Measurements from ENCODE around the gene SAG. TPM values are rescaled to one million over a fixed set of nuclear protein-coding genes. Genes with fewer than 3 reads are reported as not detected.

The SAG gene
- total and polyA plus RNA-seq, 2 donors (not counting 3 experiments of a cell fraction or from before 2014, with no cell fraction given): not detected

GRCh38 chr2:233267516-233268245 lies 39.9 kb upstream of the SAG start:
- Histone ChIP-seq H3K27ac (ENCODE audit: insufficient read depth, low read depth, low read length) (no peak overlapping the region), H3K9me1 (replicated peaks; ENCODE audit: control insufficient read depth, extremely low read depth, insufficient read depth, low read length) (no peaks in the 10 kb centered on the region), H3K27me3 (ENCODE audit: control insufficient read depth in 2 of 2, insufficient read depth in 2 of 2, low read length in 2 of 2) (no peaks in the 10 kb centered on the region), H3K4me1 (ENCODE audit: control insufficient read depth, extremely low read depth, insufficient read depth, low read length) (peaks cover 8% of the 10 kb centered on the region), H3K4me3 (replicated peaks in 1 of 3; ENCODE audit: insufficient read depth in 1 of 3, low read depth in 1 of 3, low read length in 3 of 3) (no peak overlapping the region), H3K79me2 (ENCODE audit: control insufficient read depth, insufficient read depth, low read length) (peaks cover 3% of the 10 kb centered on the region), H3K36me3 (ENCODE audit: control insufficient read depth in 2 of 2, extremely low read depth in 1 of 2, insufficient read depth in 2 of 2, low read length in 2 of 2) (peaks cover 20 to 32% of the 10 kb centered on the region in 2 experiments), H3K9ac (replicated peaks; ENCODE audit: extremely low read depth, insufficient read depth, low read length) (no peak overlapping the region), H3K4me2 (ENCODE audit: insufficient read depth, low read length) (no peak overlapping the region), H3K9me3 (replicated peaks; ENCODE audit: control insufficient read depth, insufficient read depth, low read length) (no peaks in the 10 kb centered on the region), H4K20me1 (replicated peaks; ENCODE audit: control insufficient read depth, extremely low read depth, insufficient read depth, low read length) (no peaks in the 10 kb centered on the region), H2AFZ (ENCODE audit: low read depth, low read length) (no peak overlapping the region)
- intact Hi-C loops (cut with micrococcal nuclease) (no loop called here), dilution Hi-C loops (cut with MboI; ENCODE audit: extremely low pct_ligation_motif_present, low sequenced_read_pairs) (no loop called here)
- FAIRE-seq (no peak), DNase-seq (ENCODE audit: low read depth, low spot score) (no peak)
- CTCF ChIA-PET: interaction anchor here (1.9 kb wide), 1 partner anchor 16 kb away, joined by 5 read pairs; no protein-coding TSS in a partner anchor
- POLR2A ChIA-PET: no interaction called here
- BruUV-seq (replicated peaks): no TSS peak
- TF ChIP-seq JUN (IDR thresholded peaks at IDR 0.05; ENCODE audit: borderline replicate concordance, insufficient read depth, insufficient read length, low read depth) (no peak), POLR2A (IDR thresholded peaks at IDR 0.05; ENCODE audit: low read depth, low read length) (no peak), GATA2 (IDR thresholded peaks at IDR 0.05; ENCODE audit: insufficient read depth, insufficient read length, low read depth, low read length) (no peak)

- TF ChIP-seq POLR2AphosphoS5 (IDR thresholded peaks at IDR 0.05; ENCODE audit: insufficient read depth, low read depth, low read length): no peak
- no peak for TF ChIP-seq MAX (IDR thresholded peaks at IDR 0.05; ENCODE audit: insufficient read depth, insufficient read length)
- TF ChIP-seq GATA2 (IDR thresholded peaks at IDR 0.05; ENCODE audit: insufficient read depth, insufficient read length, low read depth, low read length): no peak
- no peak for TF ChIP-seq POLR2A (IDR thresholded peaks at IDR 0.05; ENCODE audit: low read depth, low read length)
- TF ChIP-seq MYC (IDR thresholded peaks at IDR 0.05; ENCODE audit: low read depth, low read length): no peak
- no peak for TF ChIP-seq EZH2 (IDR thresholded peaks at IDR 0.05; ENCODE audit: borderline replicate concordance, low read depth, low read length, severe bottlenecking)
- no peak for TF ChIP-seq FOS (IDR thresholded peaks at IDR 0.05; ENCODE audit: borderline replicate concordance, insufficient read depth, low read length)
- TF ChIP-seq JUN (IDR thresholded peaks at IDR 0.05; ENCODE audit: borderline replicate concordance, insufficient read depth, insufficient read length, low read depth): no peak
- TF ChIP-seq CTCF (IDR thresholded peaks at IDR 0.05; ENCODE audit: extremely low read depth in 1 of 2, insufficient read depth in 1 of 2, low read depth in 1 of 2, low read length in 2 of 2): no peak
- Histone ChIP-seq H3K9ac (replicated peaks; ENCODE audit: extremely low read depth, insufficient read depth, low read length) (no peak overlapping the region), H4K20me1 (replicated peaks; ENCODE audit: control insufficient read depth, extremely low read depth, insufficient read depth, low read length) (no peaks in the 10 kb centered on the region), H3K36me3 (ENCODE audit: control insufficient read depth in 2 of 2, extremely low read depth in 1 of 2, insufficient read depth in 2 of 2, low read length in 2 of 2) (peaks cover 30 to 33% of the 10 kb centered on the region in 2 experiments), H3K27ac (ENCODE audit: insufficient read depth, low read depth, low read length) (peak overlapping the region; percentile 22), H3K9me1 (replicated peaks; ENCODE audit: control insufficient read depth, extremely low read depth, insufficient read depth, low read length) (no peaks in the 10 kb centered on the region), H3K27me3 (ENCODE audit: control insufficient read depth in 2 of 2, insufficient read depth in 2 of 2, low read length in 2 of 2) (no peaks in the 10 kb centered on the region), H3K79me2 (ENCODE audit: control insufficient read depth, insufficient read depth, low read length) (peaks cover 3% of the 10 kb centered on the region), H3K4me1 (ENCODE audit: control insufficient read depth, extremely low read depth, insufficient read depth, low read length) (peaks cover 8% of the 10 kb centered on the region), H3K4me2 (ENCODE audit: insufficient read depth, low read length) (peak overlapping the region; percentile 4), H3K4me3 (replicated peaks in 1 of 3; ENCODE audit: insufficient read depth in 1 of 3, low read depth in 1 of 3, low read length in 3 of 3) (no peak overlapping the region), H3K9me3 (replicated peaks; ENCODE audit: control insufficient read depth, insufficient read depth, low read length) (no peaks in the 10 kb centered on the region), H2AFZ (ENCODE audit: low read depth, low read length) (no peak overlapping the region)
- dilution Hi-C loops (cut with MboI; ENCODE audit: extremely low pct_ligation_motif_present, low sequenced_read_pairs) (no loop called here), intact Hi-C loops (cut with micrococcal nuclease) (loop anchor here (5.0 kb wide), 1 partner anchor 177 kb away; no protein-coding TSS in a partner anchor)
- BruUV-seq (replicated peaks): no TSS peak
- CTCF ChIA-PET: interaction anchor here (0.7 to 1.5 kb wide), 2 partner anchors 19 to 173 kb away, joined by 3 read pairs; partner anchors contain the start of gene ATG16L1
- POLR2A ChIA-PET: no interaction called here
- DNase-seq (ENCODE audit: low read depth, low spot score): peak; percentile 44
- no peak for FAIRE-seq
Measured at GRCh38 chr2:233270366-233270765, 37.2 kb upstream of the SAG start.
